Measurements from ENCODE around the gene PSMD11.

Gene PSMD11

GRCh38 chr17:32470405-32471167 lies 26.3 kb downstream of the PSMD11 start:
- DNase-seq: no peak

- DNase-seq: no peak
These were observed 27.3 kb downstream of the PSMD11 start for GRCh38 chr17:32471652-32472051.

GRCh38 chr17:32475258-32475657 lies 30.9 kb downstream of the PSMD11 start:
- DNase-seq: no peak

GRCh38 chr17:32477220-32477619 lies 32.9 kb downstream of the PSMD11 start:
- DNase-seq: no peak

GRCh38 chr17:32479074-32479617 lies 34.8 kb downstream of the PSMD11 start:
- no peak for DNase-seq

GRCh38 chr17:32481193-32481592 lies 36.9 kb downstream of the PSMD11 start:
- DNase-seq: no peak

GRCh38 chr17:32482568-32483320 lies 38.4 kb downstream of the PSMD11 start:
- no peak for DNase-seq

GRCh38 chr17:32483451-32484019 lies 39.2 kb downstream of the PSMD11 start:
- peak; percentile 67 for DNase-seq

- no peak for DNase-seq
These were observed 39.7 kb downstream of the PSMD11 start for GRCh38 chr17:32484041-32484461.

GRCh38 chr17:32484628-32485027 lies 40.3 kb downstream of the PSMD11 start:
- DNase-seq: no peak

- no peak for DNase-seq
These were observed 41.2 kb downstream of the PSMD11 start for GRCh38 chr17:32485261-32486110.

- peak; percentile 73 for DNase-seq
These were observed 41.9 kb downstream of the PSMD11 start for GRCh38 chr17:32486111-32486700.

- DNase-seq: peak; percentile 78
These were observed 42.6 kb downstream of the PSMD11 start, which contains the start of gene CDK5R1 for GRCh38 chr17:32486701-32487472. Gene CDK5R1 (plus strand): TSS chr17:32486993. CDS start chr17:32487621, 628 bp downstream.

- peak; percentile 17 for DNase-seq
These were observed 43.3 kb downstream of the PSMD11 start for GRCh38 chr17:32487473-32488176.

- no peak for DNase-seq
These were observed 43.9 kb downstream of the PSMD11 start for GRCh38 chr17:32488177-32488542.

GRCh38 chr17:32488604-32489180 lies 44.4 kb downstream of the PSMD11 start:
- no peak for DNase-seq

GRCh38 chr17:32489320-32490100 lies 45.2 kb downstream of the PSMD11 start:
- no peak for DNase-seq

- no peak for DNase-seq
These were observed 45.8 kb downstream of the PSMD11 start for GRCh38 chr17:32490101-32490482.

All from CD4-positive, alpha-beta T cell treated with Interleukin-21 for 1 hour (primary cell).